Measurements from ENCODE around the gene PHYHD1.

DNA sequence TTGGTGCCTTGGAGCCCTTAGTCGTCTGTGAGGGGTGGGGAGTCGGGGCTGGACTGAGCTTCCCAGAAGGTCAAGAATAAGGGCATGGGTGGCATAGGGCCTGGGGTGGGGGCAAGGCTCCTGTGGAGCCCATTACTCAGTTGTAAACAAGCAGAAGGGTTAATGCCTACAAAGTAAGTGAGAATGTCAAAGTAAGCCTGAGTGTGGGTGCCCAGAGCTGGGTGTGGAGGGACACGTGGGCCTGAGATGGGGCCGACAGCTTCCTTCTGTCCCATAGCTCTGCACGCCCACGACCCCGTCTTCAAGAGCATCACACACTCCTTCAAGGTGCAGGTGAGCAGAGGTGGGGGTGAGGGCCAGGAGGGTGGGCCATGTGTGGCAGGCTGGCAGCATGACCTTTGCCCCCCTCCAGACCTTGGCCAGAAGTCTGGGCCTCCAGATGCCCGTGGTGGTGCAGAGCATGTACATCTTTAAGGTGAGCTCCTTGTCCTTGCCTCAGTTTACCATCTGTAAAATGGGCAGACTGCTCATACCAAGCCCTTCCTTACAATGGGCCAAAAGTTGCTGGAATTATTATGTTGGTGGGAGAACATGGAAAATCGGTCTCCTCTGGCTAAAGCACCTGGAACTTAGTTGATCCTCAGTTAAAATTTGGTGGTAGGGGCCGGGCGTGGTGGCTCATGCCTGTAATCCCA, 15.5 kb downstream of the PHYHD1 start:
- TF ChIP-seq POLR2A (IDR thresholded peaks at IDR 0.05; ENCODE audit: low read depth, low read length) (no peak), TAF1 (IDR thresholded peaks at IDR 0.05; ENCODE audit: borderline replicate concordance, low read depth, low read length) (no peak), POLR2AphosphoS5 (IDR thresholded peaks at IDR 0.05; ENCODE audit: low read depth, low read length) (no peak)

All from GM12892 (cell line).